GM18867 (cell line): ENCODE measurements around the gene MCTP2.

Source experiments
- ATAC-seq: cut with Tn5 transposase; IDR thresholded peaks from one replicate; pipeline ENCODE4 v1.9.1; 2021; ENCODE audit warnings: mild to moderate bottlenecking, moderate library complexity; ENCODE audit not compliant: unreplicated experiment

The MCTP2 gene

DNA sequence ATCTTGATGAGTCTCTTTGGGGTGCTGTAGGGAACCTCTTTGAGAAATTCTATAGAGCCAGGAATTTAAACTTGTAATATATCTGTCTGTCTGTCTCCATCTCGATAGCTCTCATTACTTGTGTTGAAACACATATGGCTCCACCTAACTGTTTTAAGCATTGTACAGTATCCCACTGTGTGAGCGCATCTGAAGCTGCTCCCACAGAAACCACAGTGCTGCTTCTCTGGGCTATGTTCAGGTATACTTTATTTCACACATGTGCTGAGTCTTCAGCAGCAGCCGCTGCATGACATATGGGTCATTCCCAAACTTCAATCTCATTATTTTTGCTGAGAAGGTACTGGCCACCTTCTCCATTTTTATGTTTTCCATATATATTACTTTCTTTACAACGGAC, 63.9 kb downstream of the MCTP2 start:
- ATAC-seq, result no peak

GRCh38 chr15:94296717-94297116, 65.4 kb downstream of the MCTP2 start:
- ATAC-seq, result no peak

DNA sequence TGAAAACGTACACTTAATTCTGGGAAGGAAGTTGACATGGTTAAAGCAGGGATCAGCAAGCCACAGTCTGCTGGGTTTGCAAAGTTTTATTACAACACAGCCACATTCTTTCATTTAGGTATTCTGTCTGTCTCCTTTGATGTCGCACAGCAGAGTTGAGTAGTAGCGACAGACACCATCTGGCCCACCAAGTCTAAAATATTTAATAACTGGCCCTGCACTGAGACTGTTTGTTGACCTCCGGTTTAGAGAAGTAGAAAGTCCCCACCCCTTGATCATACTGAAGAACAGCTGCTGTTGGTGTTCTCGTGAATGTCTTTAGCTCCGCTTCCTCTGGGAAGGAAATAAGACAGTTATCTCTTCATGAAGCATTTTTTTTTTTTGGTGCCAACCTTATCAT, 66.2 kb downstream of the MCTP2 start:
- ATAC-seq, result no peak

DNA sequence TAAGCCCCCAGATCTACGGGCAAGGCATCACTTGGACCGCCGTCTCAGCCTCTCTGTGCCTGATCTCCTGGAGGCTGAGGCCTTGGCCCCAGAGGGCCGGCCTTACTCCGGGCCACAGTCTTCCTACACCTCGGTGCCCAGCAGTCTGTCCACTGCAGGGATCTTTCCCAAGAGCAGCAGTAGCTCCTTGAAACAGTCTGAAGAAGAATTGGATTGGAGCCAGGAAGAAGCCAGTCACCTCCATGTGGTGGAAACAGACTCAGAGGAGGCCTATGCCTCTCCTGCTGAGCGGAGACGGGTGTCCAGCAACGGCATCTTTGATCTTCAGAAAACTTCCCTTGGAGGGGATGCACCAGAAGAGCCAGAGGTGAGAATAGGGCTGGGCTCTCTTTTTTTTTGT, 67.0 kb downstream of the MCTP2 start:
- ATAC-seq, result no peak

- no peak for ATAC-seq
Observed at GRCh38 chr15:94300612-94301011, 69.3 kb downstream of the MCTP2 start.

DNA sequence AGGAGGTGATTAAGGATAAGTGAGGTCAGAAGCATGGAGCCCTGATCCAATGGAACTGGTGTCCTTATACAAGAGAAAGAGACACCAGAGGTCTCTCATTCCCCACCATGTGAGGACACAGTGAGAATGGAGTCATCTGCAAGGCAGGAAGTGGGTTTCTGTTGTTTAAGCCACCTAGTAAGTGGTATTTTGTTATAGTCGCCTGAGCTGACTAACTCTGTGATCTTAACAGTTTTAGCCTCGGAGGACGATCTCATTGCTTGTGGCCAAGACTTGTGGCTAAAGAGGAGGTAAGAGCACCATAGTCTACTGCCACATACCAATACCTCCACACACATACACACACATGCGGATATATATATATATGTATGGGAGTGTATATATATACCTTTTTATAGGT, 73.8 kb downstream of the MCTP2 start:
- peak; percentile 49 for ATAC-seq

- peak; percentile 84 for ATAC-seq
Observed at GRCh38 chr15:94306700-94307650, 75.6 kb downstream of the MCTP2 start.

- ATAC-seq, result no peak
Observed at GRCh38 chr15:94312946-94313345, 81.6 kb downstream of the MCTP2 start.

DNA sequence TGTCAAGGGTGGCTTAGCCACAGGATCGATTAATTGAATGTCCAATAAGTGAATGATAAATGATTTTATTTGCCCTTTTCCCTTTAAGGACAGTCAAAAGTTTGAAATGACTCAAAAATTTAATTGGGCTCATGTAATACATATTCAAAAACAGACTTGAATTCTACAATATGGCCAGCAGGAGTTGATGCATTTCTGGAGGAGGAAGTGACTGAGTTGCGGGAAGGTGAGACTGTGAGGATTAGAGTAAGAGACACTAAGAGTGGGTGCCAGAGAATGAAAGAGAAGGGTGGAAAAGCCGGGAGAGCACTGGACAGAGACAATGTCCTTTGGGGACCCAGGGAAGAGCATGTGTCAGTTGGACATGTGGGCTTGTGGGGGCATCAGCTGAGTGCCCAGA, 83.3 kb downstream of the MCTP2 start:
- no peak for ATAC-seq

DNA sequence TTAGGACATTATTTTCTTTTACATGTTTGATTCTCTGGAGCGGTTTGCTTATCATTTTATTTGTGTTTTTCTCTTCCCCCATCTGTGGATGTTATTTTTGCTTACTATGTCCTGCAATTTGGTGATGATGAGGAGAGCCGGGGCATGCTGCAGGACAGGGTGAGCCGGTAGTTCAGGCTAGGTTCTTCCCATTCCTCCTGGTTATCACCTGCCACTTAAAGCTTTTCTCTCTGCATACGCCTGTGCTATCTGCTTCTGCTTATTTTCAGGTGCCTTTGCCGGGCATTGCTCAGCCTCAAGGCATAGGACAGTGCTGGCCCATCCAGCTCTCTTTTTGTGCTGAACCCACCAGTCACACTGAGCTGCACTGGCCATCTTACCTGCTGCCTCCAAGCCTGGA, 85.8 kb downstream of the MCTP2 start:
- no peak for ATAC-seq

DNA sequence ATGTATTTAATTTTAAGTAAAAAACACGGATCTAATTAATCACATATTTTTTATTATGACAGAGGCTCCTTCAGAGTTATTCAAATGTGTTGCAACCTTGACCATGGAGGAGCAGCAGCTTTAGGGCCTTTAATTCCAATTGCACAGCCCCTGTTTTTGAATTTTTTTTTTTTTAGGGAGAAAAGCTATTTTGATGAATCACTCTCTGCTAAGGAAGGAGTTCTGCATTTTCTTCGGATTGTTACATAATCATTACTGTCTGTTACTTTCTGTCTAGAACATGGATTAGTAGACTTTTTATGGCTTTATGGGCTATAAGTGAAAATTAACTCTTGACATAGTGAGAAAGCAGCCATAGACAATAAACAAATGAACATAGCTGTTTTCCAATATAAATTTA, 90.8 kb downstream of the MCTP2 start:
- ATAC-seq, result no peak

DNA sequence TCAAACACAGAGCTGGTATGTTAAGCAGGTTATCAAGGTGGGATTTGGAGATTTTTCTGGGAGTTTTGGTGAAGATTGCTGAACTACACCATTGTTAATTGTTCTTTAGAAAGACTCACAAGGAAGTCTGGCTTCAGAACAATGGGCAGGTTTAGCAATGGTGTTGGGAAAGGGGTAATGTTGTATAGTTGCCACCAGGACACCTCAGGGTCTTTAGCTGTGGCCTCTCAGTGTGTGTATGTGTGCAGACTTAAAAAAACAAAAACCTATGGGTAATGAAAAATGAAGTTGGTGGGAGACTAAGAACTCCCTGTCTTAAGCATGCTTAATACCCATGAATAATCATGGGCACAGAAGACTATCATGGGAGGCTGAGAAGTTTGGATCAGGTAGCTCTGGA, 91.7 kb downstream of the MCTP2 start:
- ATAC-seq, result no peak

DNA sequence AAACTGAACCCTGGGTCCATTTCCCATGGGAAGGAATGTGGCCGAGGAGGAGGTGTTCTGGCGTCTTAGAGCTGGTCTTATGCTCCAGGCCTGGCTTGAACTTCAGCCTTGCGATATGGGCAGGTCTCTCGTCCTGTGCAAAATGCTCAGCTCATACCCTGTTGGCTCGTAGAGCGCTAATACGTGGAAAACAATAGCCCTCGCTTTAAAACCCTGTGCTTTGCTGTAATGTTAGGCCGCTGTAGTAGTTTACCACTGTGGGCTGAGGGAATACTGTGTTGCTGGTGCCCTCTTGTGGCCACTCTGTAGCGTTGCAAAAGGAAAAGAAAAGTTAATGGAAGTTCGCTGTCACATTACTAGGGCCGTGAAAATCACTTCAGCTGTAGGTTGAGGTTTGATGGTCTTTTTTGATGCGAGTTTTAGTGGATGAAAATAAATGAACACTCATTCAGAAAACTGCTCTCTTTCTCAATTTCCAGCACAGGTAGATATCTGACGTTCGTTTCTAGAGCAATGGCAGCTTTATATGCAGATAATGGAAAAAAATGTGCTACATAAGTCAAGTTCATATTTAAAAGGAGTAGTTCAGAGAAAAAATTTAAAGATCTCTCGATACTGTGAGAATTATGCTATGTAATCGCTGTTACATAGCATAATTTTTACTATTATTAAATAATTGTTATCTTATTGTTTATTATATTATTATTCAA, 92.9 kb downstream of the MCTP2 start:
- ATAC-seq, result peak; percentile 78

DNA sequence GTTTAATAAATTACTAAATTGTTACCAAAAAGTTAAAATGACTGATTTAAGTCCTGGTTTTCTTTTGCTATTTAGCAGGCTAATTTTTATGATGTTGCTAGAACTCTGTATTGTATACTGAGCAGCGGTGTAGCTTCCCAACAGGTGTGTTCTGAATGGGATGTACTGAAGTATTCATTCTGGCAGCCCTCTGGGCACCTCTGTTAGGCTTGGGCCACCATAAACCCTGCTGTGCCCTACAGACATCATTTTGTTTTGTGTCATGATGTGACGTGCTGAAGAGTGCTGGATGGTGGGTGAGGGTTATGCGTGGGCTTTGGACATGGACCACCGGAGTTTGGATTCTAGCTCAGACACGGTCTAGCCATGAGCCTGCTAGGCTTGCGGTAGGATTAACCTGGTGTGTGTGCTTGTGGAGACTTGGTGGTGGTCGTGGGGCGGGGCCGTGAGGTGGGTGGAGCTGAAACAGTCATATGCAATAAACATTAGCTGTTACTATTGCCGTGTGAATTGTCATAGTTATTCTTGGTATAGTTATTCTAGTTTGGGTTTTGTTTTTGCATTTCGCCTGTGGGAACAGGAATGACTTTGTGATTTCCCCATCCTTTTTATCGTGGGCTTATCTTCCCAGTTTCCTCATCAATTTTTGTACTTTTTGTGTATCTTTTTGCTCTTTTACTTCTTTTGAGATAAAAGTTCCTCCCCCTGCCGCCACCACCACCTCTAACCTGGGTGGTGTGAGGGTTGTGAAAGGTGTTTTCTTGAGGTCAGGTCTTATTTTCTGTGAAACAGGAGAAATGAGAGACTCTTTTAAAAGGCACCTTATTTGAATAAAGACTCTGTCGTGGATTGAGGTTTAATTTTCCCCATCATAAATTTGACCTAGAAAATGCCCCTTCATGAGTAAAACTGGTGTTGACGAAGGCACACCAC, 93.7 kb downstream of the MCTP2 start:
- no peak for ATAC-seq

DNA sequence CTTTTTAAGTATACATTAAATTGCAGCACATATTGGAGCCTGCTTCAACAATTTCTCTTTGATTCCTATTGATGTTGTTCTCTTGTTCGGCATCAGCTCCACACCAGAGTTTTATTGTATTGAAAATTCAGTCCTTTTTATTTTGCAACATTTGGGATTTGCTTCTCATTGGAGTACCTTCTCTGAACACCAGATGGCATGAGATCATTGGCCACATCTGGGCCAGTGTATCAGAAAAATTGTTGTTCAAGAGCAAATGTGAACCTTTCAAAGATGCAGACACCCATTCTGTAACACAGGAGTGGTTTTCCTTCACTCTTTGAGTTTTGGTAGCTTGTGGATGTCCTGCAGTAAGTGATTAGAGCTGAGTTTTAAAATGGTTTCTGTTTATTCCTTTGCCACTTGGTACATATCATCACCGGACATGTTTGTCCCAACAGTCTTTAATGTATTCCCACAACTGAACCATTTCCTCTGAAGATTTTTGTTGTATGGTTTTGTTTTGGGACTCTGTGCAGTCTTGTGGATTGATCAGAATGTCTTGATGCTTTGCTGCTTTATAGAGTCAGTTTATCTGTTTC, 96.1 kb downstream of the MCTP2 start:
- no peak for ATAC-seq

DNA sequence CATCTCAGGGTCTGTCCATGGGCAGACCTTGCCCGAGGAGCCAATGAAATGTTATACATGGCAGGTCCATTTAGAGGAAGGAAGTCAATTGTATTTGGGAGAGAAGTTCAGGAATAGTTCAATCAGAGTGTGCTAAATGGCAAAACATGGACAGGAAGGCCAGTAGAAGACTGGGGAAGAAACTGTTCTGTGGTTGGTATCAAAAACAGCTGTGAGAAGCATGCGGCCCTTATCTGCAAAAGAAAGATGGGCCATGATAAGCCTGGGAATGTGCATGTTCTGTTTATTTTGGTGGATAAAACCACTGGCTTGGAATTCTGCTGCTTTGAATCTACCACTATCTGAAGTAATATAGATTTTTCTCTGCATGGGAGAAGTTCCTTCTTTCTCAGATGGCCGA, 100.4 kb downstream of the MCTP2 start:
- ATAC-seq, result no peak

GRCh38 chr15:94335616-94336015, 104.3 kb downstream of the MCTP2 start:
- no peak for ATAC-seq

DNA sequence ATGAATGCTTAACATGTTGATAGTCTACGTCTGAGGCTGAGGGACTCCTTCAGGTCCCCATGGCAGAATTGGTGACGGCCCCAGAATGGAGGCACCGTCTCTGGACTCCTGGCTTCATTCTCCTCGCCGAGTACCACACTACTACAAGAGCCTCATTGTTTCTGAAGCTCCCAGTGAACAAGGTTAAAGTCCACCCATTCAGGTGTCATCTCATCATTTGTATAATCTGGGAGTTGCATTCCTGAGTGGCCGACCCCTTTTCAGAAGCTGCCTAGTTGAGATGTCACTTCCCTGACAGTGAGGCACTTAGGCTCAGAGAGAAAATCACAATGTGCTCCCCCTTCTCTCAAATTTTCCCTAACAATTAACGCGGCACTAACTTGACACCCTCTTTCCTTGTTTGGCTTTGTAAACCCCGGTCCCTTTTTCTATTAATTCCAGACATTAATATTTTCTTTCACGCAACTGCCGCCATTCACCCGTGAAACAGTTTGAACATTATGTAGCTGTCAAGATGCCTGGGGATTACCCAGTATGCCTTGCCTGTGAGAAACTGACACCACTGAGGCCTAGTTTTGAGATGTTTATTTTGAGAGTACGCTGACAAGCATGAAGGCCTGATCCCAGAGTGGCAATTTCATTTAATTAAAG, 105.6 kb downstream of the MCTP2 start:
- ATAC-seq, result no peak

DNA sequence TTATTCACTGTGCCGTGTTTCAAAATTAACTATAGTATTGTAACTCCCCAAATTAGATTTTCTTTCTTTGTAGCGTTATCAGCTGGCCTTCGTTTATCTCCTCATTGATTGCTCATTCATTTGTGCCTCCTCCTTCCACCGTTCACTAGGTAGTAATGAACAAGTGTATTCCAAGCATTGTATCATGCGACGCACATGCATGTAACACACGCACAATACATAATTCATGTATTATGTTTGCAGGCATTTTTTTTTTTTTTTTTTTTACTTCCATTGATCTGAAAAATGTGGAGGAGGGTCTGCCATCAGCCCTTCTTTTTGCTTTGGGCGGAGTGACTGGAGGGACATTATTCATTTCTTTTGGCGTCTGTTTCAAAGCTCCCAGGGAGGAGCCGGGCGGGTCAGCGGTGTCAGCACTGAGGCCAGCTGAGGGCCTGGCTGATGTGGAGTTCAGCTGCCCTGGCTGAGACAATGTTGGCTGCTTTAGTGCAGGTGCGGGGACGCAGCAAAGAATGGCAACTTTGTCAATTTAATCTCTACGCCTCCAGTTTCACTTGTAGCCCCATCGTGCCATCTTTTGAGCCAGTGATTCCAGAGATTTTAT, 107.0 kb downstream of the MCTP2 start:
- no peak for ATAC-seq

- no peak for ATAC-seq
Observed at GRCh38 chr15:94346282-94346681, 114.9 kb downstream of the MCTP2 start.
